ENCODE data around the gene PALB2.
A peak's percentile ranks its signal among the peaks of the same experiment; 100 is the strongest.

The PALB2 gene

DNA sequence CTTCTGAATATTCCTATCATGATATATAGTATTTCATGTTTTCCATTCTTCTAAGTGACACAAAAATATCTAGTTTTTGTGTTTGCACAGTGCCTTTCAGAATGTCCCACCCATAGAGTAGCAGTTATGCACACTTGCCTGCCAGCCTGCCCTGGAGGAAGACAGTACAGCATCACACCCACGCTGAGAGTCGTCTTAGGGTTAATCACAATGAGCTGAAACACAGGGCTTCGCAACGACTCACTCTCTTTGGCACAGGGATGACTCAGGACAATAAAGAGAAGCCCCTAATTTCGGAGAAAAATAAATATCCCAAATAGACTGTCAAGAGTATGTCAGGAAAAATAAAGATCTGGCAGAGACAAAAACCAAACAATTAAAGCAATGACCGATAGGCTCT is 33.4 kb downstream of the PALB2 start:
- TF ChIP-seq, protein P1, sequence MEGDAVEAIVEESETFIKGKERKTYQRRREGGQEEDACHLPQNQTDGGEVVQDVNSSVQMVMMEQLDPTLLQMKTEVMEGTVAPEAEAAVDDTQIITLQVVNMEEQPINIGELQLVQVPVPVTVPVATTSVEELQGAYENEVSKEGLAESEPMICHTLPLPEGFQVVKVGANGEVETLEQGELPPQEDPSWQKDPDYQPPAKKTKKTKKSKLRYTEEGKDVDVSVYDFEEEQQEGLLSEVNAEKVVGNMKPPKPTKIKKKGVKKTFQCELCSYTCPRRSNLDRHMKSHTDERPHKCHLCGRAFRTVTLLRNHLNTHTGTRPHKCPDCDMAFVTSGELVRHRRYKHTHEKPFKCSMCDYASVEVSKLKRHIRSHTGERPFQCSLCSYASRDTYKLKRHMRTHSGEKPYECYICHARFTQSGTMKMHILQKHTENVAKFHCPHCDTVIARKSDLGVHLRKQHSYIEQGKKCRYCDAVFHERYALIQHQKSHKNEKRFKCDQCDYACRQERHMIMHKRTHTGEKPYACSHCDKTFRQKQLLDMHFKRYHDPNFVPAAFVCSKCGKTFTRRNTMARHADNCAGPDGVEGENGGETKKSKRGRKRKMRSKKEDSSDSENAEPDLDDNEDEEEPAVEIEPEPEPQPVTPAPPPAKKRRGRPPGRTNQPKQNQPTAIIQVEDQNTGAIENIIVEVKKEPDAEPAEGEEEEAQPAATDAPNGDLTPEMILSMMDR (IDR thresholded peaks at IDR 0.05; ENCODE audit: control extremely low read depth, extremely low read depth, low read depth, missing control alignments), result no peak
- ChIA-PET POLR2A (no interaction called here), CTCF (interaction anchor here (4.2 kb wide), 1 partner anchor 12 kb away, joined by 23 read pairs; the partner anchor contains the start of gene NDUFAB1)
- no peak for DNase-seq (ENCODE audit: extremely low spot score)

DNA sequence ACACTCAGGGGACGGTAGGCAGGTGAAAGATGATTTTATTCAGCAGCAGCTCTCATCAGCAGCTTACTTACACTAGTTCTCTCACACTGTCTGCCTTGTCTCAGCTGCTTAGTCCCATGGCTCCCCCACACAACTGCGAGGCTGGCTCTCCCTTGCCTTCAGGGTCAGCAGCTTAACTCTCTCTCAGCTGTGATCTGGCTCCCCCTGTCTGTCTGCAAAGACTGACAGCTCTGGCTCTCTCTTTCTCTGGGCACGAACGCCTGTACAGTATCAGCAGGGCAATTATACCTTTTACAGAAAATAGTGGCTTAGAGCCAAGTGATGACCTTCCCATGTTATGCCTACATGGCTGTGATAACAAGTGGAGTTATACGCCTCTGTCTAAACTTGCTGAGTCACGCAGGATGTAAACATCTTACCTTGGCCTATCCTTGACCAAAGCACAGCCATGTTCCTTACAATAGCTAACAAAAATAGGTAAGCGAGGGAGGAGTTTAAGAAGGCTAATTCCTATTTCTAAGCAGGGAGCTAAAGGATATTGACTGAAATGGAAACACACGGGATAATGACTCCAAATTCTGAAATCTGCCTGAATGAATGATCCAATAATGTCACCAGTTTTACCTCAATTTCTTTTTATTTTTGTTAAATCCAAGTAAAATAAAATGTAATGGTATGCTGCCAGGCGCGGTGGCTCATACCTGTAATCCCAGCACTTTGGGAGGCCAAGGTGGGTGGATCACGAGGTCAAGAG is 43.9 kb downstream of the PALB2 start:
- CTCF ChIA-PET, result interaction anchor here (0.8 to 3.6 kb wide), 30 partner anchors 9 to 444 kb away, joined by 3 to 24 read pairs (median 4); partner anchors contain the start of genes DCTN5, EARS2, PLK1 and UBFD1
- peak; percentile 46 for DNase-seq (ENCODE audit: extremely low spot score)
- TF ChIP-seq, protein P1 (IDR thresholded peaks at IDR 0.05; ENCODE audit: control extremely low read depth, extremely low read depth, low read depth, missing control alignments), result peak; percentile 63
- POLR2A ChIA-PET, result no interaction called here

DNA sequence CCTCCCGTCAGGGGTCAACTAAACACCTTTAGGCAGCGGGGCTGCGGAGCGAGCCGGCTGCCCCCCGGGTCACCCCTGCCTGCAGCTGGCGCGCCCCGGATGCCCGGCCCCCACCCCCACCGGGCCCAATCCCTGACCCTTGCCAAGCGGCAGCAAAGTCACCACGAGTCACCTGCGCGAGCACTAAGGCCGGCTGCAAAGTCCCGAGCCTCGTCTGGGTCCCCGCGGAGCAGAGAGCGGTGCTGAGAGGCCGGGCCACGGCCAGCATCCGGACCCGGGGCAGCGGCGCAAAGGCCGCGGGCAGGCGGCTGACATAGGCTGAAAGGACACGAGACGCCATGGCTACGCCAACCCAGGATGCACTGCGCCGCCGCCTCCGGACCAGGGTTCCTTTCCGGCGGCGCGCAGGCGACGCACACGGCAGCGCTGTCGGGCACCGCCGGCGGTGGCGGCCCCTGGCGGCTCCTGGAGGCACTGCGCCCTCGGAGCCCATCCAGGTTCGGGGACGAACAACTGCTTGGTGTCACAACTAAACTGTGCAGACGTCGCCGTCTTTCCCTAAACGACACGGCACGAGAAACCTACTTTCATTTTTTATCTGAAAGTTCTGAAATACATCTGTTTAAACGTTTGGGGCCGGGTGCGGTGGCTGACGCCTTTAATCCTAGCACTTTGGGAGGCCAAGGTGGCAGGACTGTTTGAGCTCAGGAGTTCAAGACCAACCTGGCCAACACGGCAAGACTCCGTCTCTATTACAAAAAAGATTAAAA is 45.0 kb downstream of the PALB2 start, which contains the start of gene NDUFAB1:
TSS of gene NDUFAB1 (minus strand) at position 366 of the 770 bp plus-strand sequence. CDS start at position 340, 26 bp downstream.
- TF ChIP-seq, protein P1 (IDR thresholded peaks at IDR 0.05; ENCODE audit: control extremely low read depth, extremely low read depth, low read depth, missing control alignments), result peak; percentile 98
- POLR2A ChIA-PET, result no interaction called here
- peak; percentile 95 for DNase-seq (ENCODE audit: extremely low spot score)
- CTCF ChIA-PET, result interaction anchor here (0.8 to 3.6 kb wide), 27 partner anchors 8 to 443 kb away, joined by 3 to 24 read pairs (median 4); partner anchors contain the start of genes EARS2, PLK1 and UBFD1

DNA sequence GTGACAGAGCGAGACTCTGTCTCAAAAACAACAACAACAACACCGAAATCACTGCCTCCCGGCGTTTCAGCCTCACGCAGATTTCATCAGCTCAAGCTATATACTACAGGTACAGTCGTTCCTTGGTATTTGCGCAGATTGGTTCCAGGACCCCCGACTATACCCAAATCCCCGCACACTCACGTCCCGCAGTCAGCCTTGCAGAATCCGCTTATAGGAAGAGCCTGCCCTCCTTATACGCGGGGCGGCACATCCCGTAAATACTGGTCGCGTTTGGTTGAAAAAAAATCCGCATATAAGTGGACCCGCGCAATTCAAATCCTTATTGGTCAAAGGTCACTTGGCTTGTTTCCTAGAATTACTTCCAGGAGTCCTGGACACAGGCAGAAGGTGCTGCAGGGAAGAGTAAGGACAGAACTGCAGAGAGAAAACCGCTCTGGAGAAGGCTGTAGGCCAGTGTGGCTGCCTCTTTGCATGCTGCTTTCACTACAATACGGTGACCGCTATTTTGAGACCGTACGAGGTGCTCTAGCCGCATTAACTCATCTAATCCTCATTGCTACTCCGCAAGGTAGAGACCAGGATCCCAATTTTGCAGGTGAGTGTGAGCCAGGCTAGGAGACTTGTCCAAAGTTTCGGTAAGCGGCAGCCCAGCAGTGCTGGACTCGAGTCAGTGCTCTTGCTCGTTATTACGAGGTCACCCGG is 45.7 kb downstream of the PALB2 start:
- TF ChIP-seq, protein P1 (IDR thresholded peaks at IDR 0.05; ENCODE audit: control extremely low read depth, extremely low read depth, low read depth, missing control alignments), result no peak
- no peak for DNase-seq (ENCODE audit: extremely low spot score)
- ChIA-PET CTCF (interaction anchor here (0.7 to 3.6 kb wide), 5 partner anchors 11 to 91 kb away, joined by 3 to 24 read pairs (median 3); partner anchors contain the start of genes EARS2 and UBFD1), POLR2A (no interaction called here)

DNA sequence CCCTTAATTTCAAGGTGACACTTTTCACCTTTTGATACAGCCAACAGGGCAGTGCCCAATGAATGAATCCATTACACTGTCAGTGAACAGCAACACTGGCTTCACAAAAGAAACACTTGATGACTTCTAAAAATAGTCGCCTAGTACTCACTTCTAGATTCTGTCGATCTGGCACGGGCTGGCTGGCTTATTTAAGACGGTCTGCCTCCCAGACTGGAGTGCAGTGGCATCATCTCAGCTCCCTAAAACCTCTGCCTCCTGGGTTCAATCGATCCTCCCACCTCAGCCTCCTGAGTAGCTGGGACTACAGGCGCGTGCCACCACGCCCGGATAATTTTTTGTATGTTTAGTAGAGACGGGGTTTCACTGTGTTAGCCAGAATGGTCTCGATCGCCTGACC is 46.9 kb downstream of the PALB2 start:
- ChIA-PET CTCF (interaction anchor here (1.1 to 3.6 kb wide), 3 partner anchors 12 to 36 kb away, joined by 3 to 24 read pairs (median 23); partner anchors contain the start of genes EARS2 and UBFD1), POLR2A (no interaction called here)
- DNase-seq (ENCODE audit: extremely low spot score), result no peak
- TF ChIP-seq, protein P1 (IDR thresholded peaks at IDR 0.05; ENCODE audit: control extremely low read depth, extremely low read depth, low read depth, missing control alignments), result no peak

DNA sequence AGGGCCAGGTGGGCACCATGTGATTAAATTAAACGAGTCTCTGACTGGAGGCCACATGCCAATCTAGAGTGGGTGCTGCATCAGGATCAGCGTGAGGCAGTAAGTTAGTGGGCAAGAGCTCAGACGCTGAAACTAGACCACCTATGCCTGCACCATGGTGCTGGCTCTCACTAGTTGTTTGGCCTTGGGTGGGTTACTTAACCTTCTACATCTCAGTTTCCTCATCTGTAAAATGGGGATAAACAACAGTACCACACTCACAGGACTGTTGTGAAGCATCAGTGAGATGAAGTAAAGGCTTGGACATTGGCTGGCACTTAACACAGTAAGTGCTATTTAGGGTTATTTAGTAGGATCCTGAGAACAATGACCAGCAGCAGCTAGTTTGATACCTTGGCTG is 50.9 kb downstream of the PALB2 start:
- DNase-seq (ENCODE audit: extremely low spot score), result no peak
- CTCF ChIA-PET, result no interaction called here
- TF ChIP-seq, protein P1 (IDR thresholded peaks at IDR 0.05; ENCODE audit: control extremely low read depth, extremely low read depth, low read depth, missing control alignments), result no peak
- POLR2A ChIA-PET, result interaction anchor here (0.6 kb wide), 1 partner anchor 23 kb away, joined by 3 read pairs; no protein-coding TSS in a partner anchor
